Lung (tissue), 12 donors: ENCODE data around the gene TMED8. TPM values are rescaled to one million over a fixed set of nuclear protein-coding genes. Genes with fewer than 3 reads are reported as not detected.

Experiments
- ATAC-seq: fragments of 200-7000 bp; cut with Tn5 transposase; one replicate; pipeline ENCODE4 v1.9.1; 2020; ENCODE audit warnings: moderate number of reproducible peaks; ENCODE audit not compliant: insufficient read depth, low FRiP score
- DNase-seq, 3 donors: peaks; one replicate each; pipeline ENCODE4 v3.0.0-alpha.2; 2013 to 2017
- H3K27ac ChIP-seq, 2 donors: one replicate each; pipeline ENCODE4 v1.5.1; 2013; ENCODE audit warnings: mild to moderate bottlenecking in 2 of 2, moderate library complexity in 2 of 2, control low read depth in 1 of 2, inconsistent platforms in 1 of 2, low read depth in 1 of 2, low read length in 1 of 2
- H3K27me3 ChIP-seq, 3 donors: one replicate each; pipeline ENCODE4 v1.5.1; 2013; ENCODE audit warnings: low read length in 2 of 3; ENCODE audit not compliant: control insufficient read depth in 3 of 3, insufficient read depth in 3 of 3
- H3K36me3 ChIP-seq, 4 donors: one replicate each; pipeline ENCODE4 v1.5.1; 2013; ENCODE audit warnings: low read length in 4 of 4, mild to moderate bottlenecking in 1 of 4, moderate library complexity in 1 of 4; ENCODE audit not compliant: control insufficient read depth in 4 of 4, insufficient read depth in 4 of 4
- H3K4me1 ChIP-seq, 5 donors: one replicate each; pipeline ENCODE4 v1.5.1; 2013; ENCODE audit warnings: low read length in 5 of 5, mild to moderate bottlenecking in 2 of 5, moderate library complexity in 1 of 5; ENCODE audit not compliant: control insufficient read depth in 5 of 5, insufficient read depth in 5 of 5
- H3K4me3 ChIP-seq: one replicate; pipeline ENCODE4 v1.5.1; 2013; ENCODE audit warnings: mild to moderate bottlenecking, control low read depth, moderate library complexity
- H3K9ac ChIP-seq, 2 donors: one replicate each; pipeline ENCODE4 v1.5.1; 2013; ENCODE audit warnings: low read length in 2 of 2, control low read depth in 1 of 2; ENCODE audit not compliant: insufficient read depth in 1 of 2
- H3K9me3 ChIP-seq, 4 donors: one replicate each; pipeline ENCODE4 v1.5.1; 2013; ENCODE audit warnings: low read length in 3 of 4, mild to moderate bottlenecking in 1 of 4, moderate library complexity in 1 of 4; ENCODE audit not compliant: control insufficient read depth in 4 of 4, insufficient read depth in 3 of 4
- CTCF ChIP-seq: IDR thresholded peaks from 2 replicates; pipeline ENCODE4 v1.5.1; 2012; ENCODE audit warnings: mild to moderate bottlenecking; ENCODE audit errors: control extremely low read depth, extremely low read depth
- WGBS, 2 donors: extraction: QIAGEN DNeasy Blood & Tissue Kit; methylation state at CpG; one replicate each; pipeline ENCODE4 v1.1.7; 2013; 5-methylcytosine and 5-hydroxymethylcytosine counted together
- polyA plus RNA-seq, 2 donors: library from polyadenylated mRNA; stranded (reverse); fragments of 200-250 nt; gene quantifications; one replicate each; pipeline ENCODE4 v1.2.1, GENCODE V29; 2013
- total RNA-seq, 2 donors: library from RNA; depleted of rRNA in 1 of 2; stranded (reverse); fragments of >200 nt in 1 of 2; gene quantifications; one replicate each; pipeline ENCODE4 v1.2.1, GENCODE V29; 2014 to 2021
- donor health status: control.
- donor health status: control.
- donor health status: Bipolar disorder and iron deficiency.
- donor health status: healthy.
- donor health status: DM: yes; HTN: yes; CAD: no.

Gene TMED8
- total and polyA plus RNA-seq, 4 donors, result 4.0 to 15.4 (median 7.7) TPM

- no peak for ATAC-seq
- H3K36me3 ChIP-seq, result no peaks in the 10 kb centered on the region
- H3K27ac ChIP-seq, result no peak overlapping the region
- no peaks in the 10 kb centered on the region for H3K27me3 ChIP-seq
- no peak for TF ChIP-seq CTCF
- peaks cover 0 to 13% (median 2%) of the 10 kb centered on the region in 5 donors for H3K4me1 ChIP-seq
- no peak overlapping the region for H3K9ac ChIP-seq
- 45 to 53% methylated on average over 4 of the region's 4 CpGs for WGBS, 2 donors
- H3K4me3 ChIP-seq, result no peak overlapping the region
- no peaks in the 10 kb centered on the region for H3K9me3 ChIP-seq
- peak in 1 of 3 donors; percentile 3 for DNase-seq
These were observed 4.5 kb downstream of the TMED8 start for GRCh38 chr14:77372304-77372841.

- no peak for TF ChIP-seq CTCF
- Histone ChIP-seq H3K4me3 (no peak overlapping the region), H3K4me1 (peaks cover 0 to 2% (median 0%) of the 10 kb centered on the region in 5 donors), H3K27ac (no peak overlapping the region), H3K27me3 (no peaks in the 10 kb centered on the region), H3K9me3 (no peaks in the 10 kb centered on the region), H3K9ac (no peak overlapping the region), H3K36me3 (peaks cover 0 to 1% (median 0%) of the 10 kb centered on the region in 4 donors)
- ATAC-seq (no peak), DNase-seq (no peak)
- WGBS, 2 donors, result 21 to 38% methylated on average over 1 of the region's 1 CpG
These were observed 7.6 kb downstream of the TMED8 start for GRCh38 chr14:77369285-77369684.

GRCh38 chr14:77364146-77364545 is 12.7 kb downstream of the TMED8 start:
- WGBS, 2 donors, result 65 to 81% methylated on average over 3 of the region's 3 CpGs
- H3K36me3 ChIP-seq, result peaks cover 0 to 1% (median 0%) of the 10 kb centered on the region in 4 donors
- H3K9me3 ChIP-seq, result no peaks in the 10 kb centered on the region
- ATAC-seq, result no peak
- no peak overlapping the region for H3K4me3 ChIP-seq
- no peak for TF ChIP-seq CTCF
- H3K27ac ChIP-seq, result no peak overlapping the region
- no peak for DNase-seq
- H3K4me1 ChIP-seq, result no peaks in the 10 kb centered on the region
- no peaks in the 10 kb centered on the region for H3K27me3 ChIP-seq
- no peak overlapping the region for H3K9ac ChIP-seq

DNA sequence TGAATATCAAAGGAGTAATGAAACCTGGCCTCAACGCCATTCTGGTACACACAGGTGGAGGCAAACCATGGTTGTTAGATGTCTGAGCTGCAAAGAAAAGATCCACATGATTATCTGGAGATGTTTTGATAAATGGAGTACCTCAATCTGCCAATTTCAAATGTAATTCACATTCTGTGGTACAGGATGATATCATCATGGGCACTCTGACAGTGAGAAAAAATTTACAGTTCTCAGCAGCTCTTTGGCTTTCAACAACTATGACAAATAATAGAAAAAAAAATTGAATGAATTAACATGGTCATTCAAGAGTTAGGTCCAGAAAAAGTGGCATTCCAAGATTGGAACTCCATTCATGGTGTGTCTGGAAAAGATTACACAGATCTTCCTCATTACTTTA is 17.3 kb downstream of the TMED8 start:
- no peak for TF ChIP-seq CTCF
- no peak overlapping the region for H3K9ac ChIP-seq
- H3K36me3 ChIP-seq, result no peaks in the 10 kb centered on the region
- H3K27me3 ChIP-seq, result no peaks in the 10 kb centered on the region
- DNase-seq (no peak), ATAC-seq (no peak)
- no peaks in the 10 kb centered on the region for H3K9me3 ChIP-seq
- no peaks in the 10 kb centered on the region for H3K4me1 ChIP-seq
- no peak overlapping the region for H3K4me3 ChIP-seq
- no peak overlapping the region for H3K27ac ChIP-seq
- 96 to 97% methylated on average over 1 of the region's 1 CpG for WGBS, 2 donors
